Stimulated activated CD4-positive, alpha-beta T cell treated with anti-CD3 and anti-CD28 coated beads, Interleukin-4, amount 100 ng/mL, for 24 hours (primary cell): ENCODE measurements around the gene CELF2.

Experiments used
- DNase-seq: peaks from one replicate; pipeline ENCODE4 v3.0.0-alpha.2; 2020

CELF2 gene

GRCh38 chr10:11158080-11158479 is 140.4 kb downstream of the CELF2 start:
- DNase-seq, result no peak

GRCh38 chr10:11159543-11160215 is 142.0 kb downstream of the CELF2 start:
- no peak for DNase-seq

- DNase-seq, result no peak
Observed at GRCh38 chr10:11161096-11161495, 143.4 kb downstream of the CELF2 start.

GRCh38 chr10:11161910-11162309 is 144.2 kb downstream of the CELF2 start:
- DNase-seq, result no peak

GRCh38 chr10:11162828-11163599 is 145.3 kb downstream of the CELF2 start:
- DNase-seq, result peak; percentile 72

GRCh38 chr10:11163780-11164550 is 146.3 kb downstream of the CELF2 start:
- DNase-seq, result no peak

GRCh38 chr10:11164551-11164802 is 146.8 kb downstream of the CELF2 start:
- no peak for DNase-seq

- DNase-seq, result peak; percentile 83
Observed at GRCh38 chr10:11164803-11165590, 147.3 kb downstream of the CELF2 start.

- DNase-seq, result peak; percentile 79
Observed at GRCh38 chr10:11165591-11166543, 148.2 kb downstream of the CELF2 start.

- no peak for DNase-seq
Observed at GRCh38 chr10:11166550-11166949, 148.9 kb downstream of the CELF2 start.

GRCh38 chr10:11167233-11167966 is 149.7 kb downstream of the CELF2 start:
- no peak for DNase-seq

GRCh38 chr10:11168423-11169090 is 150.9 kb downstream of the CELF2 start:
- peak; percentile 49 for DNase-seq

- DNase-seq, result no peak
Observed at GRCh38 chr10:11169976-11170375, 152.3 kb downstream of the CELF2 start.

GRCh38 chr10:11170574-11170973 is 152.9 kb downstream of the CELF2 start:
- no peak for DNase-seq

GRCh38 chr10:11170993-11171851 is 153.6 kb downstream of the CELF2 start:
- DNase-seq, result peak; percentile 57

- no peak for DNase-seq
Observed at GRCh38 chr10:11173042-11173441, 155.4 kb downstream of the CELF2 start.

- DNase-seq, result no peak
Observed at GRCh38 chr10:11175823-11176243, 158.2 kb downstream of the CELF2 start.

- peak; percentile 48 for DNase-seq
Observed at GRCh38 chr10:11176746-11177145, 159.1 kb downstream of the CELF2 start.

GRCh38 chr10:11177381-11177780 is 159.7 kb downstream of the CELF2 start:
- DNase-seq, result no peak
